SH-SY5Y (cell line): ENCODE measurements around the gene BUD13.

Experiments
- GATA2 ChIP-seq: IDR thresholded peaks from 2 replicates; pipeline ENCODE4 v1.6.1; 2011; ENCODE audit warnings: mild to moderate bottlenecking, low read depth, low read length
- GATA3 ChIP-seq: IDR thresholded peaks from 2 replicates; pipeline ENCODE4 v1.6.1; 2011; ENCODE audit warnings: low read depth, mild to moderate bottlenecking, low read length, moderate library complexity

GRCh38 chr11:116702772-116703385, 69.9 kb downstream of the BUD13 start:
- TF ChIP-seq GATA2 (no peak), GATA3 (no peak)
